Activated effector memory CD4-positive, alpha-beta T cell treated with Interleukin-2 at 50 U/mL for 16 hours (primary cell): ENCODE measurements around the gene OR52K1.
"Not testable (repeated sequence)": the region's sequence is repeated elsewhere in the genome, so short reads cannot be mapped to it uniquely, and the experiment has no call there.

Experiments
- DNase-seq: peaks from one replicate; pipeline ENCODE4 v3.0.0-alpha.2; 2020

OR52K1 gene

GRCh38 chr11:4482445-4482844 lies at the start of gene OR52K1:
Gene OR52K1 (plus strand): TSS chr11:4482646. CDS start chr11:4488901, 6,255 bp downstream.
- no peak for DNase-seq

DNA sequence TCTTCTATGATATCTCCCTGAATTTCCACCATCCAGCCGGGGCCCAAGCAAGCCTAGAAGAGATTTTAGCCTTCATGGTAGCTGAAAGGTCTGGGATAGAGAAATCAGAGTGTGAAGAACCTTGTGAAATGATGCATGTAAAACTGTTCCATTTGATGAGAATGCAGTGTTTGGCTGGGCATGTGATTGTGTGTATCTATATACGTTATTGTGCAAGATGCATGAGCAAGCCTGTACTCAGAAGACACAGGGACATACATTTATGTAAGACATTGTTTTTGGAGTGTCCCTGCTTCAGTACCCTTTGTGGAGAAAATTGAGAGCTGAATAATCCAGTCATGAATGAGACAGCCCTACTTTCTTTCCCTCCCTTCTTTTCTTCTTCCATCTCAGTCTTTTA lies 48.6 kb upstream of the OR52K1 start:
- DNase-seq: no peak

- DNase-seq: no peak
Measured at GRCh38 chr11:4436411-4436810, 46.0 kb upstream of the OR52K1 start.

DNA sequence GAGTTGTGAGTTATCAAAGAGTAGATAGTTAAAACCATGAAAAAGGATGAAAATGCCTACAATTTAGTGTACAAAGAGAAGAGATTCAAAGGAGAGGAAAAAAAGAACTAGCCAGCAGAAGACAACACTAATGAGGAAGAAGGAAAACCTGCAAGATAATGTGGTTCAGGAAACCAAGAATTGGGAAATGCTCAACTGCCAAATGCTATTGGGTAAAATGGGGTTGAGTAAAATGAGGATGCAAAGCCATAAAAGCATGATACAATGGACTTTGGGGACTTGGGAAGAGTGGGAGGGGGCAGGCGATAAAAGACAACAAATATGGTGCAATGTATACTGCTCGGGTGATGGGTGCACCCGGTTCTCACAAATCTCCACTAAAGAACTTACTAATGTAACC lies 40.9 kb upstream of the OR52K1 start:
- DNase-seq: no peak

DNA sequence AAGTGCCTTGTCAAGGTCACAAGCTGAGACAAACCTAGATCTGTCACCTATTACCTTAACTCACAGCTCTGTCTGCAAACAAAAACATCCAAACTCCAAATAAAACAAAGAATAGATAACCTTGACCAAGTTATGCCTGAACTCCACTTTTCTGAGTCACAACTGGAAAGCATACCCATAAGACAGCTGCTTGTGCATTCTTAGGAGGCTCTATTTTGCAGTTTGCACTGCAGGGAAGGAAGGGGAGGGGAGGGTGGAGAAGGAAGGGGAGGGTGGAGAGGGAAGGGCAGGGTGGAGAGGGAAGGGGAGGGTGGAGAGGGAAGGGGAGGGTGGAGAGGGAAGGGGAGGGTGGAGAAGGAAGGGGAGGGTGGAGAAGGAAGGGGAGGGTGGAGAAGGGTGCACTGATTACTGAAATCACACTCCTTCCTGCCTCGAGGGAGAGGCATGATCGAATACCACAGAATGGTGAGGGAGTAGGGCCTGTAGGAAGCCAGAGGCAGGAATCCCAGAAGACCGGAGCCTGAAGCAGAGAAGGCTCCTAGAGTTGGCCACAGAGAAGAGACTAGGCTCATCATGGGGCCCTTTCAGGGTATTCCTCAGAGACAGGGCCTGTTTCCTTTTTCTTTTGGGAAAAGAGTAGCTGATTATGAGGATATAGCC lies 39.1 kb upstream of the OR52K1 start:
- no peak for DNase-seq

- no peak for DNase-seq
Measured at GRCh38 chr11:4448995-4449394, 33.5 kb upstream of the OR52K1 start, which contains the start of gene OR52K2. Gene OR52K2 (plus strand): TSS chr11:4449295. CDS start chr11:4449340, 45 bp downstream.

GRCh38 chr11:4453118-4453517 lies 29.3 kb upstream of the OR52K1 start:
- DNase-seq: no peak

DNA sequence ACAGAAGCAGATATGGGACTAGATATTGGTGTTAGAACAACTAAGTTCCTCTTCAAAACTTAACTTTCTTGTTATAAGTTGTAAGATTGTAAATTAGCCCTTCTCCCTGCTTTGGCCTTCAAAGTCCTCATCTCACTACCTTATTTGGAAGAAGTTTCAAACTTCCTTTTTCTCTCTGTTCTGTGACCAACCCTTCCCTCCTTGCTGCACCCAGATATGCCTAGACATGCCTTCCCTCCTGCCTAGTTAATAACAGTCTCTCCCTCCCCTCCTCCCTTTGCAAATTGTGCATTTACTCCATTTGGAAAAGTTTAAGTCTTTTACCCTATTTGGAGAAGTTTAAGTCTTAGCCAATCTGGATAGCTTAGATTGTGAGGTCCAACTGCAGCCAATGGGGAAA lies 28.4 kb upstream of the OR52K1 start:
- DNase-seq: no peak

DNA sequence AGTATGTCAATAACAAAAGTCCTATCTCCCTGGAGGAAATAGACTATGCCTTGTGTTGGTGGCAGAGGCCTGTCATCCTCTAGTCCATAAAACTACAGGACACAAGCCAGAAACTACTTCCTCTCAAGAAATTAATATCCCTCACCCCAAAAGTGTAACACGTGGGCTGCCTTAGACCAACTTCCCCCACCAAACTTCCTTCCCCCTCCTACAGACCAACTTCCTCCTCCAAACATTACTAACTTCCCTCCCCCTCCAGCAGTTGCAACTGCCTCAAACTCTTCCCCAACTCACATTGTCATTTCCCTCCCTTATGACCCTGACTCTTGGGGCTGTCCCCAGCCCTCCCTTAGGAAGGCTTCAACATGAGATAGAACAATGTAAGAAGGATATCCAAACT lies 27.0 kb upstream of the OR52K1 start:
- DNase-seq: no peak

GRCh38 chr11:4459500-4459899 lies 22.9 kb upstream of the OR52K1 start:
- DNase-seq: no peak

DNA sequence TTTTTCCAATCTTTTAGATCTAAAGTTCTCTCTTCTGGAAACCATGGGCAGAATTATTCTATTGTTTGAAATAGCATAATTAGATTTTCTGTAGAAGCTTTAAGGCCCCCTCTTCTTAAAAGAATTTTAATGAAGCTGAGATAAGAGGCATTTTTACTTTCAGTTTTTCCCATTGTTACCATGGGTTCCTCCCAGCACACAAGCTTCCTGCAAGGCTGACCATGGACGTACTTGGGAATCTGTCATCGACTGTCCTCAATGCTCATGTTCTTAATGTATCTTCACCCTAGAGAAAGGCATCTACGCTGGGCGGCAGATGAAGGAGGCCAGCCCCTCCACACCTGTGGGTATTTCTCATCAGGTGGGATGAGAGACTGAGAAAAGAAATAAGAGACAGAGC lies 22.3 kb upstream of the OR52K1 start:
- DNase-seq: no peak

DNA sequence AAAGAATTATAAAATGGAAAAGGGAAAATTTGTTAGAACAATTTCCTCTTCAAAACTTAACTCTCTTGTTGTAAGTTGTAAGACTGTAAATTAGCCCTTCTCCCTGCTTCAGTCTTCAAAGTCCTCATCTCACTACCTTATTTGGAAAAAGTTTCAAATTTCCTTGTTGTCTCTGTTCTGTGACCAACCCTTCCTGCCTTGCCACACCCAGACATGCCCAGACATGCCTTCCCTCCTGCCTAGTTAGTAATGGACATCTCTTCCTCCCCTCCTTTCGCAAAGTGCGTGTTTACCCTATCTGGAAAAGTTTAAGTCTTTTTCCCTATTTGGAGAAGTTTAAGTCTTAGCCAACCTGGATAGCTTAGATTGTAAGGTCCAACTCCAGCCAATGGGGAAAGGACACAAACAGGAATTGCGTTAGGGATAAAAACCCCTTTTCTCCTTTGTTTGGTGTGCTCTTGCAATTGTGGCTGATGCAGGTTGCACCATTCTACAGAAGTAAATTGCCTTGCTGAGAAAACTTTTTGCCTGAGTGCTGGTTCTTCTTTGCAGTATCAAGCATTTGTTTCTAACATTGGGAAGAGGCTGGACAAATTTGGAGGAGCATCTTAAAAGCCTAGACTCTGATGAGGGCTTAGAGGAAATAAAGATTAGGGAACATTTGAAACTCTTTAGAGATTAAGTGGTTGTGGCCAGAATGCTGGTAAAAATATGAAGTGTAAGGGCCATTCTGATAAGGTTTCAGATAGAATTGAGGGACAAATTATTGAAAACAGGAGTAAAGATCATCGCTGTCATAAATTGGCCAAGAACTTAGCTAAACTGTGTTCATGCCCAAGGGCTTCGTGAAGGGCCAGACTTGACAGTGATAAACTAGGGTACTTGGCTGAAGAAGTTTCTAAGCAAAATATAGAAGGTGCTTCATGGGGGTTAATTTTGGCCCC lies 18.0 kb upstream of the OR52K1 start:
- no peak for DNase-seq

GRCh38 chr11:4465407-4465806 lies 17.0 kb upstream of the OR52K1 start:
- no peak for DNase-seq

- DNase-seq: no peak
Measured at GRCh38 chr11:4466131-4466870, 16.1 kb upstream of the OR52K1 start.

DNA sequence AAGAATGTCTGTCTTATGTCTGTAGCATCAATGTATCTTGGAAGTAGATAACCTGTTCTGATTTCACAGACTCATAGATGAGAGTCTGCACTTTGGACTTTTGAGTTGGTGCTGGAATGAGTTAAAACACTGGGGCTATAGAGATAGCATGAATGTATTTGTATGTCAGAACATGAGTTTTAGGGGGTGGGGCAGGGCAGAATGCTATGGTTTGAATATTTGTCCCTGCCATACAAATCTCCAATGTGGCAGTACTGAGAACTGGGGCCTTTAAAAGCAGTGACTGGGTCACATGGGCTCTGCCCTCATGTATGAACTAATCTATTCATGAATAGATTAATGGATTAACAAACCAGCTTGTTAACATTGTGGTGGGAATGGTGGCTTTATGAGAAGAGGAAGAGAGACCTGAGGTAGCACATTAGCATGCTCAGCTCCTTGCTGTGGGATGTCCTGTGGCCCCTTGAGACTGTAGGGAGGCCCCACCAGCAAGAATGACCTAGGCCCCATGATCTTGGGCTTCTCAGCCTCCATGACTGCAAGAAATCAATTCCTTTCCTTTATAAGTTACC lies 15.5 kb upstream of the OR52K1 start:
- DNase-seq: no peak

DNA sequence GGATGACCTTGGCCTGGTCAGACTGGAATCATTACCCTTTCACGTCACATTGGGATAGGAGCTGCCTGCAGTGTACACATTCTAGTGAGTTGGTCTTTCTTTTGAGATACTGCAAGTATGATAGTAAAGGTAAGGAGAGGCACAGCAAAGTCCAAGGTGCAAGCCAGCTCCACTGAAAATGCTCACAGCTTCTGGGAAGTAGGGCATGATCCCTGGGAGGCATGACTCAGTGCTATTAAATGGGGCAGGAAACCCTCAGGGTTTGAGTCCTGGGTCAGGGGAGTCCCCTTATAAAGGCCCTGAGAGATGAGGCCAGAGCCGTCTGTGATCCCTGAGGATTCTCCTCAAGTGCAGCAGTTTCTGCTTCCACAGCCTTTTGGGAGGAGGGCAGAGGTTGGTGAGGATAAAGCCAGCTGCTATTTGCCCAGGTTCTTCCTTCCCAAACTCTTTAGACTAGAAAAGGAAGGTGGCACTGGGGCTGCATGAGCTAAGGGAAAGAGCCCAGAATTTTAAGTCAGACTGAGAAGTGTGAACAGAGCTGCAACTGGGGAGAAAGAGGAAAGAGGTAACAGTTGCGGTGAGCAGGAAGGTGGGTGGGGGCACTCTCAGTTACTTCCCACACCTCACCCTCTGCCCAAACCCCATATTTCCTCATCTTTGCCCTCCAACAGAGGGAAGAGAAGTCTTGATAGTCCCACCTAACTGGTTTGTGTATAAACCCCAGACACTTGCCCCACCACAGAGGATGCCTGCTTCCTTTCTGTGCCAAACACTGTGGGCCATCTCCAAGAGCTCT lies 14.4 kb upstream of the OR52K1 start:
- no peak for DNase-seq

- DNase-seq: no peak
Measured at GRCh38 chr11:4479644-4480043, 2.8 kb upstream of the OR52K1 start.

DNA sequence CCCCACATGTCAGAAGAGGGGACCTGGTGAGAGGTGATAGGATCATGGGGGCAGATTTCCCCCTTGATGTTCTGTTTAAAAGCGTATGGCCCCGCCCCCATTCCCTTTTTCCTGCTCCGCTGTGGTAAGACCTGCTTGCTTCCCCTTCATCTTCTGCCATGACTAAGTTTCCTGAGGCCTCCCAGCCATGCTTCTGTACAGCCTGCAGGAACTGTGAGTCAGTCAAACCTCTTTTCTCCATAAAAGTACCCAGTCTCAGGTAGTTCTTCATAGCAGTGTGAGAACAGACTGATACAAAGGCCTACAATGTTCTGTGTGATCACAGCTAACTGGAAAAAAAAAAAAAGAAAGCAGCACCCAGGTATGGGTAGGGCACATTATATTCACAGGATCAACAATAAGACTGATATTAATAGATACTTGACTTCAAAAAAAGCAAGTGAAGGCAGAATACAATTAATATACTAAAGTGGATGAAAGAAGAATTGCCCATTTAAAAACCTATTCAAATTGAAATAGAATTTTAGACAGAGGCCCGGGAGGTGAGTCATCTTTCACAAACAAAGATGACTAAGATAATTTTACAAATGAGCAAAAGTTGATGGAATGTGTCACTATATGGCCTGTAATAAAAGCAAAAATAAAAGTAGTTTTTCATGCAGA lies 1.7 kb upstream of the OR52K1 start:
- no peak for DNase-seq

GRCh38 chr11:4481240-4481582 lies 1.2 kb upstream of the OR52K1 start:
- no peak for DNase-seq

DNA sequence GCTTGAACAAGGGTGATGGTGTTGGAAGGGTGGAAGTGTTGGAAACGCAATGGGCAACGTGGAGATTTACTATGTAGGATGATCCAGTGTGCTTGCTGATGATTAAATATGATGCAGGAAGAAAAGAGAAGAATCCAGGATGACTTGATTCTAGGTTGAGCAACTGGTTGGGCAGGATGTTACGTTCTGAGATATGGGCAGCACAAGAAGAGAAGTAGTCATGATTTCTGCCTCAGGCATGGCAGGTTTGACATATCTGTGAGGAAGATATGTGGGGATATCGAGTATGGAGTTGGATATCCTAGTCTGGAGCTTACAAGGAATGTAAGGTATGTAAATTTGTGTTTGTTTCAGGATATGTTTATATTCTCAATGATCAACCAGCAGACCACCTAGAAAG lies 1.9 kb downstream of the OR52K1 start:
- DNase-seq: no peak

- not testable (repeated sequence) for DNase-seq
Measured at GRCh38 chr11:4491405-4491804, 9.0 kb downstream of the OR52K1 start.
